ENCODE data around the gene TWNK. TPM values are rescaled to one million over a fixed set of nuclear protein-coding genes. Genes with fewer than 3 reads are reported as not detected.

Gene TWNK
- total RNA-seq, 2 donors from 2014 or later = 1.8 to 2.3 TPM

DNA sequence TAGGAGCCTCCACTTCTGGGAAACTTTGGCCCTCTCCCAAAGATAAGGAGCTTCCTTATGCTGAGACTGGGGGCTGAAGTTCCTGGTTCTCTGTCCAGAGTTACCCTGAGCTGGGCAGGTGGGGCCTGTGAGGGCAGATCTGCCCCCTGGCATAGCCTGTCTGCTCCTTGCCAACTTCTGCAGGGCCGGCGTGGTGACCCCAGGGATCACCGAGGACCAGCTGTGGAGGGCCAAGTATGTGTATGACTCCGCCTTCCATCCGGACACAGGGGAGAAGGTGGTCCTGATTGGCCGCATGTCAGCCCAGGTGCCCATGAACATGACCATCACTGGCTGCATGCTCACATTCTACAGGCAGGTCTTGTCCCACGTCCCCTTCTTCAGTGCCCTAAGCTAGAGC, 48.0 kb downstream of the TWNK start:
- no peaks in the 10 kb centered on the region for H3K27me3 ChIP-seq
- no peak for DNase-seq

DNA sequence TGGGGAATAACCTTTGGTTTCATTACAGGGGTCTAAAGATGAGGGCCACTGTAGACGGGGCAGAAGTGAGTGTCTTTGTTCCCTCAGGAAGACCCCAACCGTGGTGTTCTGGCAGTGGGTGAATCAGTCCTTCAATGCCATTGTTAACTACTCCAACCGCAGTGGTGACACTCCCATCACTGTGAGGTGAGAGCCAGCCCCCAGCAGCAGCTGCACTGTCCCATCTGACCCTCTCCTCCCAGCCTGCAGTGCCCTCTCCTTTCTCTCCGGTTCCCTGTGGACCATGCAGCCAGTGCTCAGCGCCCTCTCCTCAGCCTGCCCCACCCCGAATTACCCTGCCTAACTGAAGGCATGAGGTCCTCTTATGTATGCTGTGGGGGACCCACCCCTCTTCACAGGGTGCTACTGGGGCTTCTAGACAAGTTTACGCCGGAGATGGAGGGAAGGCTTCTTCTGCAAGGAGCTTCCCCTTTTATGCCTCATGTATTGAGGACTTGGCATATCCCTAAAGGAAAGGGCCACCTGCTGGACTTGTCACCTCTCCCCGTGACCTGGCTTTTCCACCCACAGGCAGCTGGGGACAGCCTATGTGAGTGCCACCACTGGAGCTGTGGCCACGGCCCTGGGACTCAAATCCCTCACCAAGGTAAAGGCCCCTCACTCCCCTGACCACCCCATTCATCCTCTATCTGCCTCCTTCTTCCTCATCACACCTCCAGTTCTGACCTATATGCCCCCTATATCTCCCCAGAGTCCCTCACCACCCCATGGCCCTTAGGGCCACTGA, 48.8 kb downstream of the TWNK start:
- no peak overlapping the region for H3K4me3 ChIP-seq
- H3K36me3 ChIP-seq (replicated peaks in 1 of 2; ENCODE audit: insufficient read depth in 1 of 2, low read depth in 2 of 2) = peaks cover 0 to 8% of the 10 kb centered on the region in 2 donors
- intact Hi-C loops (cut with DNase I) = no loop called here
- no peak overlapping the region for H3K27ac ChIP-seq
- 78 to 83% methylated on average over 9 of the region's 10 CpGs for WGBS, 2 donors
- H3K27me3 ChIP-seq = no peaks in the 10 kb centered on the region
- TF ChIP-seq POLR2A (IDR thresholded peaks at IDR 0.05) = no peak
- TF ChIP-seq, protein P1, sequence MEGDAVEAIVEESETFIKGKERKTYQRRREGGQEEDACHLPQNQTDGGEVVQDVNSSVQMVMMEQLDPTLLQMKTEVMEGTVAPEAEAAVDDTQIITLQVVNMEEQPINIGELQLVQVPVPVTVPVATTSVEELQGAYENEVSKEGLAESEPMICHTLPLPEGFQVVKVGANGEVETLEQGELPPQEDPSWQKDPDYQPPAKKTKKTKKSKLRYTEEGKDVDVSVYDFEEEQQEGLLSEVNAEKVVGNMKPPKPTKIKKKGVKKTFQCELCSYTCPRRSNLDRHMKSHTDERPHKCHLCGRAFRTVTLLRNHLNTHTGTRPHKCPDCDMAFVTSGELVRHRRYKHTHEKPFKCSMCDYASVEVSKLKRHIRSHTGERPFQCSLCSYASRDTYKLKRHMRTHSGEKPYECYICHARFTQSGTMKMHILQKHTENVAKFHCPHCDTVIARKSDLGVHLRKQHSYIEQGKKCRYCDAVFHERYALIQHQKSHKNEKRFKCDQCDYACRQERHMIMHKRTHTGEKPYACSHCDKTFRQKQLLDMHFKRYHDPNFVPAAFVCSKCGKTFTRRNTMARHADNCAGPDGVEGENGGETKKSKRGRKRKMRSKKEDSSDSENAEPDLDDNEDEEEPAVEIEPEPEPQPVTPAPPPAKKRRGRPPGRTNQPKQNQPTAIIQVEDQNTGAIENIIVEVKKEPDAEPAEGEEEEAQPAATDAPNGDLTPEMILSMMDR (IDR thresholded peaks at IDR 0.05) = no peak
- no peak for ATAC-seq
- peaks cover 26% of the 10 kb centered on the region for H3K4me1 ChIP-seq
- H3K9me3 ChIP-seq = no peaks in the 10 kb centered on the region
- DNase-seq = no peak

More for the DNA sequence above, 48.0 kb downstream of the TWNK start:
- peaks cover 32% of the 10 kb centered on the region for H3K4me1 ChIP-seq
- H3K36me3 ChIP-seq (replicated peaks in 1 of 2; ENCODE audit: insufficient read depth in 1 of 2, low read depth in 2 of 2) = peaks cover 0 to 8% of the 10 kb centered on the region in 2 donors
- H3K9me3 ChIP-seq = no peaks in the 10 kb centered on the region
- 60 to 94% methylated on average over 1 to 7 of the region's 7 CpGs for WGBS, 2 donors
- no peak for TF ChIP-seq POLR2A (IDR thresholded peaks at IDR 0.05)
- TF ChIP-seq, protein P1 (IDR thresholded peaks at IDR 0.05) = no peak
- H3K4me3 ChIP-seq = no peak overlapping the region
- intact Hi-C loops (cut with DNase I) = no loop called here
- ATAC-seq = no peak
- no peak overlapping the region for H3K27ac ChIP-seq

DNA sequence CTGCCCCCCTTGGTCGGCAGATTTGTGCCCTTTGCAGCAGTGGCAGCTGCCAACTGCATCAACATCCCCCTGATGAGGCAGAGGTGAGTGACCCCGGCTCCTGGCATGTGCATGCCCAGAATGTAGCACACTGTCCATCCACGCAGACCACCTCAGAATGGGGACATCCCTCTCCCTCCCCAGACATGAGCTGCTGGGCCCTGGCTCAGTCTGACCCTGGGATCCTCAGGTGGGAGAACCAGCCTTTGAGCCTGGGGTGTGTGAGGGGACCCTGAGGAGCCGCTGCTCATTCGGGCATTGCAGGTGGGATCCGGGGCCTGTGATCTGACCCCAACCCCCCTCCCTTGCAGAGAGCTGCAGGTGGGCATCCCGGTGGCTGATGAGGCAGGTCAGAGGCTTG, 49.4 kb downstream of the TWNK start:
- no peak for ATAC-seq
- intact Hi-C loops (cut with DNase I) = no loop called here
- Histone ChIP-seq H3K4me3 (no peak overlapping the region), H3K9me3 (no peaks in the 10 kb centered on the region), H3K27me3 (no peaks in the 10 kb centered on the region), H3K4me1 (peaks cover 26% of the 10 kb centered on the region), H3K27ac (no peak overlapping the region), H3K36me3 (replicated peaks in 1 of 2; ENCODE audit: insufficient read depth in 1 of 2, low read depth in 2 of 2) (peaks cover 0 to 8% of the 10 kb centered on the region in 2 donors)
- TF ChIP-seq, protein P1 (IDR thresholded peaks at IDR 0.05) = no peak
- no peak for TF ChIP-seq POLR2A (IDR thresholded peaks at IDR 0.05)
- no peak for DNase-seq
- WGBS, 2 donors = 73 to 88% methylated on average over 1 to 7 of the region's 7 CpGs

DNA sequence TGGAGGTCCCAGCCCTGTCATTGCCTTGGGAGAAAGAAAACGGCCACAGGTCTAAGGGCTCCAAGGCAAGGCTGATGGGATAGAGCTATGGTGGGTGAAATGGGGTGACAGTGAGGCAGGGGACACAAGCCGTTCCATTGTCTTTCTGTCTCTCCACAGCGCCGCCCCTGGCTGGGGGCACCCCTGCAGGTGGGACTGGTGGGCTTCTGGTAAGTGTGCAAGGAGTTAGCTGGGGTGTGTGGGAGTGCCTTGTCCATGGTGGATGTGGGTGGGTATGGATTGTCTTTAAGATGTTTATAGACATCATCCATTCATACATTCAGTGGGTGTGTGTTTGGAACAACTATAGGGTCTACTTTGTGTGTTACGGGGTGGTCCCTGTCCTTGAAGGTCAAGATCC, 51.1 kb downstream of the TWNK start:
- peaks cover 0 to 8% of the 10 kb centered on the region in 2 donors for H3K36me3 ChIP-seq (replicated peaks in 1 of 2; ENCODE audit: insufficient read depth in 1 of 2, low read depth in 2 of 2)
- ATAC-seq = no peak
- 75 to 81% methylated on average over 5 of the region's 5 CpGs for WGBS, 2 donors

More for the DNA sequence above, 51.1 kb downstream of the TWNK start:
- H3K4me1 ChIP-seq = peaks cover 24% of the 10 kb centered on the region
- no peaks in the 10 kb centered on the region for H3K27me3 ChIP-seq
- H3K27ac ChIP-seq = no peak overlapping the region
- TF ChIP-seq, protein P1 (IDR thresholded peaks at IDR 0.05) = no peak
- no peak for TF ChIP-seq POLR2A (IDR thresholded peaks at IDR 0.05)
- H3K4me3 ChIP-seq = no peak overlapping the region
- intact Hi-C loops (cut with DNase I) = no loop called here
- DNase-seq = no peak
- H3K9me3 ChIP-seq = no peaks in the 10 kb centered on the region
